ENCODE results near the gene PKM.

The PKM gene

DNA sequence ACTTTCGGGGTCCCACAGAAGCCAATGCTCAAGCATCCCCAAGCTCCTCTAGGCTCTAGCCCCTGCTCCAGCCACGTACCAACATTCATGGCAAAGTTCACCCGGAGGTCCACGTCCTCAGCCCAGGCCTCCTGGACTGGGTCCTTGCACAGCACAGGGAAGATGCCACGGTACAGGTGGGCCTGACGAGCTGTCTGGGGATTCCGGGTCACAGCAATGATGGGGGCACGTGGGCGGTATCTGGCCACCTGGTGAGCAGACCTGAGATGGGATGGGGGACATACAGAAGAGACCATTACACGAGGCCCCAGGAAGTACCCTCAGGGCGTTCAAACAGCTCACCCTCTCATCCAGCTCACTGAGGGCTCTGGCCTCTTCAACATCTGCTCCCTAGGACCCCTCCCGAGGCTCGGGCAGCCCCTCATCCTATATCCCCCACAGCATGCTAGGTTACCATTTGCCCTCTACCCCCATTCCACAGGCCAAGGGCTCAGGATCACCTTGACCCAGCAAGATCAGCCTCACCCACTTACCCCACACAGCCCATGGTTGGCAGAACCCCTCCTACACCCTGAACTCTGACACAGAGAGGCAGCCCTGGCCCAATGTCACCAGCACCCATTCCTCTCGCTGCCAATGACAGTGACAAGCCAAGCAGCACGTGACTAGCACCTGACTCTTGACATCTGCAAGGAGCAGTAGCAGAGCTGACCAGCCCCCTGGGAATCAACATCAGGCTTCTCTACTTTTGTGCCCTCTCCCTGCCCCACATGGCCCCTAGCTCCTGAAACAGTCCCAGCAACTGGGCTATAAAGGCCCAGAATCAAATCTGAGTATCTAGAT, 30.4 kb downstream of the PKM start:
- DNase-seq (ENCODE audit: low read depth), result no peak

DNA sequence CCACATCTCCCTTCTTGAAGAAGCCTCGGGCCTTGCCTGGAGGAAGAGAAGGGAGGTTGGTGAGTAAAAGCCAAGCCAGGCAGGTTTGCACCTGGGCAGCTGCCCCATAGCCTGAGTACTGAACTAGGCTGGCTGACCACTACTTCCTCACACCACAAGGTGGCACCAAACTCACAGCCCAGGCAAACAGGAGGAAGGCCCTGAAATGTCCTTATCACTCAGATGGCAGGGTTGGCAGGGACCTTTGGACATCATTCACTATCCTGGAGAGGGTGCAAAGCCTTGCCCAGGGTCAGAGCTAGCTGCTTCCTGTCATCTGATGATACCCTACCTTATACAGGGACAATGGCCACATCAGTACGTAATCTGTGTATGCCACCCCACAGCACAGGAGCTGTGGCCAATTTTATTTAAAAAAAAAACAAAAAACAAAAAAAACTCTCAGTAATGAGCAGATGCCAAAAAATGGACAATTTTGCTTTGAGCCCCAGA, 31.2 kb downstream of the PKM start:
- DNase-seq (ENCODE audit: low read depth), result peak; percentile 58

DNA sequence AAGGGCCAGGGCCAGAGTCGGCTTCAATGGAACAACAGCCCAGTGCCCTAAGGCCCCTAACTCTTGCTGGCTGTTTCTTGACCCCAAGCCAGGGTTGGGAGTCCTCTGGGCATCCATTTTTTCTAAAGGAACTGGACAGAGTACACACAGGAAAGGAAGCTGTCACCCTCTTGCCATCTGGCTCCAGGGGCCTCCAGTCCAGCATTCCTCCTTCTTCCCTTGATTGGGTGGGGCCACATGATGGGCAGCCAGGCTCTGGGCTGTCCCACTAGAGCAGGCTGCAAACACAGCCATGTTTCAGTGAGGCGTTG, 31.8 kb downstream of the PKM start:
- DNase-seq (ENCODE audit: low read depth), result no peak

DNA sequence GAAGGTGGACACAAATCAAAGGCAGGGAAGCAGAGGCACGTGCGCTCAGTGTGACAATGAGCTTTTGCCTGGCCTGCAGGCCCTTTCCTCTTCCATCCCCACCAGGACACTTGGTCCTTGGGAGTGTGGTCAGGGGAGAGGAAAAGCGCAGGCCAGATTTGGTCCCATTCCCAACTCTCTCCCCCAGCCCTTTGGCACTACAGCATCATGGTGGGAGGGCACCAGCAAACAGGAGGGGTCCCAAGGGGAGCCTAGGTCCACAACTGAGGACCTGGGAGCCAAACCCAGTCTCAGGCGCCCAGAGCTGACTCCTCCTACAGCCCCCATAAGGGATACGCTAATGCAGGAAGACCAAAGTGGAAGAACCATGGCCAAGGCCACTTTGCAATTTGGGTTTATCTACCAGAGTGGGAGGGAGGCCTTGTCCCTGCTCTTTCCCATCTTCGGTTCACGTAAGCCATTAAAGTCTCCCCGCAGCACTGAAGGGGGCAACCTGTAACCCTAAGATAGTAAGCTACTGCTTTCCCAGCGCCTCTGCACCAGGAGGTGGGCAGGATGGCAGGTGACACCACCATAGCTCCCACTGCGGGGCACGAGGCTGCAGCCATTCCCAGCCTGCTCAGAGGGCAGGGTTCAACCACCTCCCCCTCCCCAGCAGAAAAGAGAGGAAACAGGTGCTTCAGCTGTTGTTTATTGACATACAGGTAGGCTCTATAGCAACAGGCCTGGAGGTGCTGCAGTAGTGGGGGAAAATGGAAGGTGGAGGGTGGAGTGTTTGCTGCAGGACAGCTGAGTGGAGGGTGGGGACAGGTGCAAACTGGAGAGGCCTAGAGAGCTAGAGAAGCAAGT, 32.4 kb downstream of the PKM start:
- no peak for DNase-seq (ENCODE audit: low read depth)

DNA sequence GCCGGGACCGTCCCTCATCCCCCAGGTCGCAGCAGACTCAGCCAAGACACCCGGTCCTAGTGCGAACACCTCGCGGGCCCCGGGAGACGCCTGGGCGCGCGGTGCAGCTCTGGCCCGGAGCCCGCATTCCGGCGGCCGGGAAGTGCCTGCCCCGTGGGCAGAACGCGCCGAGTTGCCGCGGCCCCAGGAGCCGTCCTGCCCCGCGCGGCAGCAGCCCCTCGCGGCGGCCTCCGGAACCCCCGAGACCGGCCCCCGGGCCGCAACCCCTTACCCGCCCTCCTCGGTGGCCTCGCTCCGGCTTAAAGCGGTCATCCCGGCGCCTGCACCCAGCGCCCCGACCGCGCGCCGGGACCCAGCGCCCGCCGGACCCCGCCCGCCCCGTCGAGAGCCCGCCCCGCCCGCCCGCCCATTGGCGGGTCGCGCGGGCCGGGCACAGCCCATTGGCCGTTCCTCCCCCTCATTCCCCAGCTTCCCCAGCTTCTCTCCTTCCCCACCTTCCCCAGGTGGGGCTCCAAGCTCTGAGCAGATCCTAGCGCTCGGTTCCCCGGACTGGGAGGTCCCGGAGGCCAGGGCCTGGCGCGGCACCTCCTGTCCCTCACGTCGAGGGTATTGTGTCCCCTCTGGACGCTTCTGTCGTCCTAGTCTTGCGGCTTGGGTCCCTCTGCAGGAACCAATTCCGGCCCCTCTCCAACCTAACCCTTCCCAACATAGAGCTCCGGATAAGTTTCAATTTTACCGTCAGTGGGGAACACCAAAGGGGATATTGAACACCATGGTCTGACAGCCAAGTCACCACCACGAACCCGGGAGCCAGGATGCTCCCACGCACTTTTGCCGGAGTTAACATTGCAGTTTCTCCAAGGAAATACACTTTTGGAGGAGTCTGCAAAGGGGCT, 33.3 kb downstream of the PKM start, which contains the start of gene GRAMD2A:
Gene GRAMD2A (minus strand): TSS at position 328 of the 896 bp plus-strand sequence.
- DNase-seq (ENCODE audit: low read depth), result peak; percentile 50

DNA sequence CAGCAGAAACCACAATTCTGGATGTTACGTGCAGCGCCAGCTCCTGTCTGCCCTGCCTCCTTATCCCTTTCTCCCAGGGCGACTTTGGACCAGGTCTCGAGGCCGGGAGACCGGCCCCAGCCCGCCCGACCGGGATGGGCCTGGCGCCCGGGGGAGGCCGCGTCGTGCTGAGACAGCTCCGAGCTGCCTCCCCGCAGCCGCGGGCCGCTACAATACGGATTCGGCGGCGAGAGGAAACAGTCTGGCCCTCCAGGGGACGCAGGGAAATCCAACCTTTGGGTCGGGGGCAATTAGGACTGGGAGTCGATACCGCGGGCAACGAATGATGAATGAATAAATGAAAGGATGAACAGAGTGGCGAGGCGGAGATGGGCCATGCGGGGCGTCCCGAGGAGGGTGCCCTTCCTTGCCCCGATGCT, 33.9 kb downstream of the PKM start:
- no peak for DNase-seq (ENCODE audit: low read depth)

DNA sequence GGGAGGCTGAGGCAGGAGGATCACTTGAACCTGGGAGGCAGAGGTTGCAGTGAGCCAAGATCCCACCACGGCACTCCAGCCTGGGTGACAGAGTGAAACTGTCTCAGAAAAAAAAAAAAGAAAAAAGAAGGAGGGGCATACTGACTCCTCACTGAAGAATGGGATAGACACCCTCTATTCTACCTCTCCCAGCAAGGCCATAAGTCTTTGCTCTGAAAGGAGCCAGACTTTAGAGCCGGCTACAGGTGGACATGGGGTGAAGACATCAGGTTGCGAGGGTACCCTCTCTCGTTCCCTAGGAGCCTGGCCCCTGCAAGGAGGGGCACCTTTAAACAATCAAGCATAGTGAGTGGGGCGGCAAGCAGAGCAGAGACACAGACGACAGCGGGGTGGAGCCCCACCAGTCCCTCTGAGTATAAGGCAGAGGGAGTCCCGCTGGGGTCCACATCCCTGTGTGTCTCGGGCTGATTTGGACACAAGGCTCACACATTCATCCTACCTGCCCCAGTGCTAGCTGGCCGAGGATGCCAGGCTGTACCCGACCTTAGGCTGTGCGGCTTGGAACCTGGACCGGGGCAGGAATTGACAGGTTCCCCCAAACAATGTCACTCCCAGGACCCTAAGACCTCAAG, 34.5 kb downstream of the PKM start:
- no peak for DNase-seq (ENCODE audit: low read depth)

DNA sequence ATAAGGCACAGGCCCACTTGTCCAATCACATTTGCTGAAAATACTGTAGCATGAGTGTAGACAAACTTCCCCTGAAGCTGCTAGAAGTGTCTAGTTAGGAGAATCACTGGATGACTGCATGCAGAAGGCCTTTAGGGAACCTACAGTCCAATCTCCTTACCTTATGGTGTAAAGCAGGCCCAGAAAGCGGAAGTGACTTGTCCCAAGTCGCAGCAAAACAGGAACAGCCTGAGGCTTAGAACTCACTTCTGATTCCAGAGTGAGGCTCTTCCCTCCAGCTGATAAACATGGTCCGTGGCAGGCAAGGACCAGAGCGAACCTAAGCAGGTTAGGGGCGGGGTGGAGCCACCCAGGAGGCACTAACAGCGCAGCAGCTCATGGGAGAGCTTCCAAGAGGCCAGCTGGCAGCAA, 35.9 kb downstream of the PKM start:
- no peak for DNase-seq (ENCODE audit: low read depth)

DNA sequence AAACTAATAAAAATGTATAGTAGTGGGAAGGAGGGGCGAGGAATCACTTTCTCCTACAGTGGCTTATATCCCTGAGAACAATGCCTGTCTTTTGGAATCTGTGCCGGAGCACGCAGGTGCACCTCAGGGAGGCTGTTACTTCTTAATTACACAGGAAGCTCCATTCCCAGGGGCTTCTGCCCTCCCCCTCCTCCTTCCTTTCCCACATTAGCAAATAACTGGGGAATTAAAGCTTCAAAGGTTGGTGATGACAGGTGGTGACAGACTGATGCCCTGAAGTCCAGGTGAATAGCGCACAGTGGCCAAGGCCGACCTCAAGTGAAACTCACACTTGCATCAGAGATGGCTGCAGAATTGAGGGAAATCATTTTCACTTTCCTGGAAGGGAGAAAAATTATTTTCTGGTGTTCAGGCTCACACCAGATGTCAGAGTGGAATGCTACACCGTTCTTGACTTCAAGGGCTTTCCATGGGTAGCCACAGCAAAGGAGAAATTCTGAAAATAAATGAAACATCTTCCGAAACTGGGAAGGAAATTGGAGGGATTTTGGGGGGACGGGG, 37.1 kb downstream of the PKM start:
- DNase-seq (ENCODE audit: low read depth), result no peak

DNA sequence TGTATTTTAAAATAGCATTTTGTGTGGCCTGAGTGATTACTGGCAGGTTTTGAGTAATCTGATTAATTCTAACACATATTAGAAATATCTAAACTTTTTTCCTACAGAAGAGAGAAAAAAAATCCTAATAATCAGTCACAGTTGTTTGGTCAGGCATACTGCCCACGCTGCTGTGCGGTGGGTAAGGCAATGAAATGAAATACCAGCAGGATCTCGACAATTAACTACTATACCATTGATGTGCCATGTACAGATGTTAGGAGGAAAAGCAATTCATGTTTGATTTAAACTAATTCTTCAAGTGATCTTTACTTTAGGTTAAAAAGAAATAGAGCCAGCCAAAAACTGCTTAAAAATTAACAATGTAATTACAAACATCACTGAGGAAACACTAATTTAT, 38.6 kb downstream of the PKM start:
- DNase-seq (ENCODE audit: low read depth), result no peak

DNA sequence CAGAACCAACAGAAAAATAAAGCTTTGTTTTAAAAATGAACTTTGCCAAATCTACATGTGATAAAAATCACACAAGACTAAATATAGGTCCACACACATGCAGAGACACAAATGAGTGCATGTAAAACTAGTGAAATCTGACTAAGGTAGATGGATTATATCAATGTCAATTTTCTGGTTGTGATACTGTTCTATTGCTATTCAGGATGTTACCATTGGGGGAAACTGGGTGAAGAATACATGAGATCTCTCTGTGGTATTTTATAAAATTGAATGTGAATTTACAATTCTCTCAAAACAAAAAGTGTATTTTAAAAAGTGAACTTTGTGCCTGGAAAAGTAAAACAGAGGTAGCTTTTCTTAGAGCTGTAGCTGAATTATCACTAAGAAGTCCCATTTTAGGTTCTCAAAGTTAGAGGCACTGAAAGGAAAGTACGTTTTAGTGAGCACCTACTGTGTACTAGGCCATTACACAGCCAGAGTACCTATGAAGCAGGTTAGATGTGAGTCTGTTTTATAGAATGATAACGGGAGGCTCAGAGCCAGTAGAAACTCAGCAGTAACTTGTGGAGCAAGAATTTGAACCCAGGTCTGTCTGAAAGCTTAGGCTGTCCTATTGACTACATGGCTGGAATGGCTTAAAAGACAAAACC, 41.6 kb downstream of the PKM start:
- no peak for DNase-seq (ENCODE audit: low read depth)

DNA sequence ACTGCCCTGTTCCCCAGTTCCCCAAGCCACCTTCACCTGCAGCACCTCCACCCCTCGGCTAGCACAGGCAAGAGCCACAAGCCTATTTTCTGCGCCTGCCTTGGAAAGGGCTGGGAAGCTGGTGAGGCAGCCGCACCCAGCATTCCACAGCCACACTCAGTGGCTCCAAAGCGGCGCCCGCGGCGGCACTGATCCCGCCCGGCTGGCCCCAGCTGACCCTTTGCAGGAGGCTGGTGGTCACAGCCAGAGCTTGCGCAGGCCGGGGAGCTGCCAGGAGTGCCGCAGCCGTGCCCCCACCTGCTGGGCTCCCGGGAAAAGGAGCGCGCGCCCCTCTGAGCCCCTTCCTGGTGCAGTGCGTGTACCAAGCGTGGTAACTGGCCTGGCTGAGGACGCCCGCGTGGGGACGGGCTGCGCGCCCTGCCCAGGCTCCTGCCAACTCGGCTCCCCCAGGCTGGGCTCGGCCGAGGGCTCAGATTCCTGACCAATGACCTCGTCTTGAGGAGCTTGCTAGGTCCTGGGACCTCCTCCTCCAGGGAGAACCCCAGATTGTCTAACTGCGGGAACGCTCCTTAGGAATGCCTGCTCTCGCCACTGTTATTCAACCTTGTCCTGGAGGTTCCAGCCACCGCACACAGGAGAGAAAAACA, 46.7 kb downstream of the PKM start:
- DNase-seq (ENCODE audit: low read depth), result peak; percentile 39

DNA sequence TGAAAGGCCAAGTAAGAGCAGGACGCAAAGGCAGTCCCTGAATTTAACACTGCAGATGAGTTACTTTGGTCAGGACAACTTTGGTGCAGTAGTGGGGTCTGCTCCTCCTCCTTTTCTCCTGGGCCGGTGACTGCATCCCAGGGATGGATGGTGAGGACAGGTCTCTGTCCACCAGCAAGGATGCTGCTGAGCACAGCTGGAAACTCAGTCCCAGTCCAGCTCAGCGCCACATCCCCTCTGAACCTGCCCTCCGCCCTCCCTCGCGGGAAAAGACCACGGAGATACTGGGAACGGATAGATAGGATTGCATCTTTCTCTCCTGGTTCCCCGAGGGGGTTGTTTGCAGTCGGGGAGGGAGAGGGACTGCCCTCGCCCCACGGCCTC, 47.2 kb downstream of the PKM start:
- no peak for DNase-seq (ENCODE audit: low read depth)

DNA sequence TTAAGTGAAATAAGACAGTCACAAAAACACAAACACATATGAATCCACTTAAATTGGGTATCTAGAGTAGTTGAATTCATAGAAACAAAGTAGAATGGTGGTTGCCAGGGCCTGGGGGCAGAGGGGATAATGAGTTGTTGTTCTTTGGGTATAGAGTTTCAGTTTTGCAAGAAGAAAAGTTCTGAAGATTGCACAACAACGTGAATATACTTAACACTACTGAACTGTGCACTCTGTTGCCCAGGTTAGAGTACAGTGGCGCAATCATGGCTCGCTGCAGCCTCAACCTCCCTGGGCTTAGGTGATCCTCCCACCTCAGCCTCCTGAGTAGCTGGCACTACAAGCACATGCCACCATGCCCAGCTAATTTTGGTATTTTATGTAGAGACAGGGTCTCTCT, 48.3 kb downstream of the PKM start:
- DNase-seq (ENCODE audit: low read depth), result peak; percentile 61

DNA sequence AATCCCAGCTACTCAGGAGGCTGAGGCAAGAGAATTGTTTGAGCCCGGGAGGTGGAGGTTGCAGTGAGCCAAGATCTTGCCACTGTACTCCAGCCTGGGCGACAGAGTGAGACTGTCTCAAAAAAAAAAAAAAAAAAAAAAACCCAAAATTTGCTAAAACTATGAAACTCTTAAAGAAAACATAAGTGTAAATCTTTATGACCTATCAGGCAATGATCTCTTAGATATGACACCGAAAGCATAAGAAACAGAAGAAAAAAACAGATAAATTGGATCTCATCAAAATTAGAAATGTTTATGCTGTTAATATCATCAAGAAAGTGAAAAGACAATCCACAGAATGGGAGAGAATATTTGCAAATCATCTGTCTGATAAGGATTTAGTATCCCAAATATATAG, 48.7 kb downstream of the PKM start:
- DNase-seq (ENCODE audit: low read depth), result no peak

DNA sequence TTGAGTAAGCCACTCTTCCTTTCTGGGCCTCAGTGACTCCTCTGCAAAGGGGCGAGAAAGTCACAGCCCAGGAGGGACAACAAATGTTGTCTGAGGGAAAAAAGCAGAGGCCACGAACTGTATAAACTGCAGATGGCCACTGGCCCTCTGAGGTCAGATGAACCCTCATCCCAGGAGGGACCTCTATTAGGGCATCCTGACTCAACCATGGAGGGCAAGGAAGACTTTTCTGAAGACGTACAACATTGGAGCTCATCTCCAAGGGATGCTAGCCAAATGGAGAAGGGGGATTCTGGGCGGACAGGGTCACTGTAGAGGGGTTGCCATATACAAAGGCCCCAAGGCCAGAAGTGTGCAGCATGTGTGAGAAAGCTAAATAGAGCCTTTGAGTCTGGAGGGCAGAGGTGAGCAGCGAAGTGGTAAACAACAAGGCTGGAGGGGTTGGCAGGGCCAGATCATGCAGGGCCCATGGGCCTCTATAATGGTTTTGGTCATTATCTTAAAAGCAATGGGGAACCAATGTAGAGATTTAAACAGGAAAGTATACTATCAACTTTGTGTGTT, 50.1 kb downstream of the PKM start:
- no peak for DNase-seq (ENCODE audit: low read depth)

DNA sequence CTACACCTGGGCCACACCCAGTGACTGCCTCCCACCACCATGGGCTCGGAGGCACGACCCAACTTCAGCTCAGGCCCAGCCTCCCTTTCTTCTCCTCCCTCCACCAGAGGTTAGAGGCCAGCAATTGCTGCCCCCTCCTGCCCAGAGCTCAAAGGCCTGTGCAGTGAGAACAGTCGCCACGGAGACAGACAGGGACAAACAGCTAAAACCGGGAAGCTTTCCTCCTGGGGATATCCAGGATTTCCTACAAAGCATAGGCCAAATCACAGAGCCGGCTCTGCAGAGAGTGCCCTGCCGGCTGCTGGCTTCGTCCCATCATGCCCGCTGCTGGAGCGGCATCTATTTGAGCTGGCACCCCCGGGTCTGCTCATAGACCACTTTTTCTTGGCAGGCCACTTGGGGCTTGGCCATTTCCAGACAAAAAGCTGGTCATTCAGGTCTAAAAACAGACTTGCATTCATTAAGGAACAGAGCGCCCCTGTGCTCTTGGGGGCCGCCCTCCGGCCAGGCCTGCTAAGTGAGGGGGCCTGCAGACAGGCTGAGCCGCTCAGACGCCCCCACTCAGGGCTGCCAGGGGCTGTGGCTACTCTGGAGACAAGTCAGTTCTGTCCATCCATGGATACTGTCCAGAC, 50.9 kb downstream of the PKM start:
- no peak for DNase-seq (ENCODE audit: low read depth)

DNA sequence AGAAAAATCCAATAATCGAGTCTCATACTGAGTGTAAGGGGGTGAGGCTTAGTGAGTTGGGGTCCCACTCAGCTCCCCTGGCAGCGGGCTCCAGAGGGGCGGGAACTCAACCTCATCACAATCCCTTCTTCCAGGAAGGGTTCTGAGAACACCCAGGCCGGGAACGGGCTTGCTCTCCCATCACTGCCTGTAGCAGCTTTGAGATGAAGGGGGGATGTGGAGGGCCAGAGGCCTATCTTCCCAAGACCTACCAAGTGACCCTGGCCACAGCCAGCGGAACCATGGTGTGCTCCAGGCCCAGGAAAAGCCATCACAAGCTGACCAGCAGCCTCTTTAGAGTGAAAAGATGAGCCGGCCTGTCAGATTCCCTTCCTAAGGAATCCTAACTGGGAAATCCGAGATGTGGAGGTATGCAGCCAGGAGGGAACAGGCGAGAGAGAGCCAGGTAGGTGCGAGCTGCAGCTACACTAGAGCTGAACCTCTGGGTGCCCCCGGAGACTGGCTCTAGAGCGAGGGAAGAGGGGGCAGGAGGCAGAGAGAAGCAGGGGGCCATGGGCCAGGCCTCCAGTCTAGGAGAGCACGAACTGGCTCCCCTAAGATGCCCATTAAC, 51.9 kb downstream of the PKM start:
- DNase-seq (ENCODE audit: low read depth), result no peak

DNA sequence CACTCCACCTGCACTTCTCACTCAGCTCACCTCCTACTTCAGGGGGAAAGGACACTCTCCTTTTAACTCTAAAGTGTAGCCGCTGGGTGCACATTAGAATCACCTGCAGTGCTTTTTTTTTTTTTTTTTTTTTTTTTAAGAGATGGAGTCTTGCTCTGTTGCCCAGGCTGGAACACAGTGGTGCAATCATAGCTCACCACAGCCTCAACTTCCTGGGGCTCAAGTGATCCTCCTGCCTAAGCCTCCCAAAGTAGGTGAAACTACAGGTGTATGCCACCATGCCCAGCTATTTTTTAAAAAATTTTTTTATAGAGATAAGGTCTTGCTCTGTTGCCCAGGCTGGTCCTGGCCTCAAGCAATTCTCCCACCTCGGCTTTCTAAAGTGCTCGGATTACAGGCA, 54.2 kb downstream of the PKM start:
- no peak for DNase-seq (ENCODE audit: low read depth)
